DMS79 treated with DMSO at 0.1 percent for 48 hours (cell line): ENCODE measurements around the gene IL15.

ENCODE experiments used
- DNase-seq: peaks from one replicate; lab custom pipeline; 2025; lab: John Stamatoyannopoulos, UW

Gene IL15

GRCh38 chr4:141772838-141773237 is 136.5 kb downstream of the IL15 start:
- DNase-seq, result no peak

- DNase-seq, result no peak
These were observed 145.8 kb downstream of the IL15 start for GRCh38 chr4:141782205-141782604.
